ENCODE data around the gene ABCC2.

DNA sequence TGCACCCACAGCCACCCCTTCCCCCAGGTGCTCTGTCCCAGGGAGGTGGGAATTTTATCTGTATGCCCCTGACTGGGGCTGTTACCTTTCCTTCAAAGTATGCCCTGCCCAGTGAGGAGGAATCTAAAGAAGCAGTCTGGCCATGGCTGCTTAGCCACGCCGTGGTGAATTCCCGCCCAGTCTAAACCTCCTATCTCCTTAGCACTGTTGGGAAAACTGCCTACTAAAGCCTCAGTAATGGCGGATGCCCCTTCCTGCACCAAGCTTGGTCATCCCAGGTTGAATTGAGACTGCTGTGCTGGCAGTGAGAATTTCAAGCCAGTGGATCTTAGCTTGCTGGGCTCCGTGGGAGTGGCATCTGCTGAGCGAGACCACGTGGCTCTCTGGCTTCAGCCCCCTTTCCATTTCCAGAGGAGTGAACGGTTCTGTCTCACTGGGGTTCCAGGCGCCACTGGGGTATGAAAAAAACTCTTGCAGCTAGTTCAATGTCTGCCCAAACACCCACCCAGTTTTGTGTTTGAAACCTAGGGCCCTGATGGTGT, 87.2 kb downstream of the ABCC2 start:
- TF ChIP-seq EZH2 (IDR thresholded peaks at IDR 0.05; ENCODE audit: borderline replicate concordance, low read depth, low read length, poor library complexity, severe bottlenecking) (no peak), CTCF (conservative IDR thresholded peaks at IDR 0.05; ENCODE audit: low read depth, low read length) (no peak)

Data from A673 (cell line).